Psoas muscle (tissue), 8 donors: ENCODE results near the gene BHLHE23. TPM values are rescaled to one million over a fixed set of nuclear protein-coding genes. Genes with fewer than 3 reads are reported as not detected.

Experiments used
- ATAC-seq, 4 donors: fragments of 200-7000 bp; cut with Tn5 transposase; one replicate each; pipeline ENCODE4 v1.9.1; 2020; ENCODE audit warnings: moderate library complexity in 3 of 4, mild to moderate bottlenecking in 2 of 4
- DNase-seq, 2 donors: peaks; one replicate each; pipeline ENCODE4 v3.0.0-alpha.2; 2020
- H3K27ac ChIP-seq: fragments of 200-600 bp; one replicate; pipeline ENCODE4 v1.8.0; 2022
- H3K27me3 ChIP-seq, 3 donors: fragments of 200-600 bp in 1 of 3; one replicate each; pipeline versions ENCODE4 v1.6.1 to v1.8.0; 2013 to 2022; ENCODE audit warnings: low read length in 2 of 3, mild to moderate bottlenecking in 2 of 3, moderate library complexity in 1 of 3; ENCODE audit not compliant: insufficient read depth in 3 of 3
- H3K36me3 ChIP-seq, 2 donors: fragments of 200-600 bp in 1 of 2; one replicate each; pipeline versions ENCODE4 v1.6.1 to v1.8.0; 2013 to 2022; ENCODE audit warnings: low read depth in 1 of 2, mild to moderate bottlenecking in 1 of 2, moderate library complexity in 1 of 2; ENCODE audit not compliant: insufficient read depth in 1 of 2
- H3K4me1 ChIP-seq: fragments of 200-600 bp; one replicate; pipeline ENCODE4 v1.8.0; 2022
- H3K4me3 ChIP-seq: fragments of 200-600 bp; one replicate; pipeline ENCODE4 v1.8.0; 2022; ENCODE audit warnings: mild to moderate bottlenecking
- H3K9me3 ChIP-seq: fragments of 200-600 bp; one replicate; pipeline ENCODE4 v1.8.0; 2022
- CTCF ChIP-seq: fragments of 200-600 bp; IDR thresholded peaks from one replicate; pipeline ENCODE4 v1.8.0; 2022; ENCODE audit warnings: antibody characterized with exemption
- WGBS, 3 donors: extraction: QIAGEN DNeasy Blood & Tissue Kit; methylation state at CpG; one replicate each; pipeline versions ENCODE4 v1.1.6 to v1.1.7; 2013; 5-methylcytosine and 5-hydroxymethylcytosine counted together
- intact Hi-C, 2 donors: fragments of 100-400 bp; cut with DNase I; formaldehyde crosslinking; loops; one replicate each; pipeline versions ENCODE4 v1.11.0 to v1.14.2; 2022
- polyA plus RNA-seq, 3 donors: library from polyadenylated mRNA; stranded (reverse); fragments of 200-250 nt; gene quantifications; one replicate each; pipeline ENCODE4 v1.2.3, GENCODE V29; 2013
- total RNA-seq, 4 donors: library from RNA; stranded (reverse); fragmentation: NEBNext Ultra II Directional in 2 of 4; extraction: Animal tissue kit (Norgen Biotek cat#: 25700) in 2 of 4; gene quantifications; one replicate each; pipeline versions ENCODE4 v1.2.1 to v1.2.4, GENCODE V29; 2021 to 2023
- donor health status: healthy with polysubstance abuse.
- donor health status: DM: no; HTN: no; CAD: no; lungs with moderate emphysema.
- donor health status: Bipolar disorder and iron deficiency.
- donor health status: healthy.
- donor health status: DM: yes; HTN: yes; CAD: no.
- donor health status: DM: no; HTN: no; CAD: no.
- donor health status: DM: no; HTN: no; CAD: no.
- donor health status: DM: yes; HTN: yes; CAD: no.

Gene BHLHE23
- total and polyA plus RNA-seq, 7 donors, result not detected

- TF ChIP-seq CTCF, result no peak
- H3K4me1 ChIP-seq, result no peaks in the 10 kb centered on the region
- peak overlapping the region; percentile 18 for H3K4me3 ChIP-seq
- DNase-seq, result no peak
- peaks cover 6% of the 10 kb centered on the region for H3K9me3 ChIP-seq
- intact Hi-C loops, result loop anchor here (1.0 to 5.0 kb wide), 4 partner anchors 38 to 138 kb away; no protein-coding TSS in a partner anchor
- 9 to 10% (median 10%) methylated on average over 30 of the region's 30 CpGs for WGBS, 3 donors
- H3K36me3 ChIP-seq, result no peaks in the 10 kb centered on the region
- H3K27me3 ChIP-seq, result peaks cover 0 to 99% (median 47%) of the 10 kb centered on the region in 3 donors
- ATAC-seq, result no peak
- H3K27ac ChIP-seq, result no peak overlapping the region
These were observed 3.4 kb upstream of the BHLHE23 start for GRCh38 chr20:63009988-63010769.

- no peaks in the 10 kb centered on the region for H3K4me1 ChIP-seq
- intact Hi-C loops, result loop anchor here (1.0 to 5.0 kb wide), 4 partner anchors 37 to 137 kb away; no protein-coding TSS in a partner anchor
- H3K36me3 ChIP-seq, result no peaks in the 10 kb centered on the region
- ATAC-seq (peak; percentile 87 to 97 (median 88)), DNase-seq (peak; percentile 72 to 87)
- peaks cover 6% of the 10 kb centered on the region for H3K9me3 ChIP-seq
- no peak overlapping the region for H3K27ac ChIP-seq
- H3K27me3 ChIP-seq, result peaks cover 0 to 99% (median 42%) of the 10 kb centered on the region in 3 donors
- peak overlapping the region; percentile 32 for H3K4me3 ChIP-seq
- TF ChIP-seq CTCF, result peak; percentile 93
- 6 to 8% (median 7%) methylated on average over 39 to 54 of the region's 54 CpGs for WGBS, 3 donors
These were observed 2.5 kb upstream of the BHLHE23 start for GRCh38 chr20:63009045-63009961.

- DNase-seq (no peak), ATAC-seq (peak in 3 of 4 donors; percentile 6 to 42 (median 15))
- Histone ChIP-seq H3K27me3 (peaks cover 0 to 99% (median 44%) of the 10 kb centered on the region in 3 donors), H3K9me3 (peaks cover 6% of the 10 kb centered on the region), H3K36me3 (no peaks in the 10 kb centered on the region), H3K4me1 (no peaks in the 10 kb centered on the region), H3K4me3 (peak overlapping the region; percentile 32), H3K27ac (no peak overlapping the region)
- 16 to 23% (median 19%) methylated on average over 20 to 21 of the region's 21 CpGs for WGBS, 3 donors
- TF ChIP-seq CTCF, result no peak
- intact Hi-C loops, result loop anchor here (1.0 to 5.0 kb wide), 4 partner anchors 36 to 136 kb away; no protein-coding TSS in a partner anchor
These were observed 1.8 kb upstream of the BHLHE23 start for GRCh38 chr20:63008541-63009044.

- Histone ChIP-seq H3K9me3 (no peaks in the 10 kb centered on the region), H3K36me3 (no peaks in the 10 kb centered on the region), H3K4me3 (no peak overlapping the region), H3K27ac (no peak overlapping the region), H3K4me1 (no peaks in the 10 kb centered on the region), H3K27me3 (peaks cover 0 to 99% (median 46%) of the 10 kb centered on the region in 3 donors)
- intact Hi-C loops, result loop anchor here (1.0 to 5.0 kb wide), 4 partner anchors 36 to 136 kb away; no protein-coding TSS in a partner anchor
- ATAC-seq, result no peak
- TF ChIP-seq CTCF, result no peak
- no peak for DNase-seq
- WGBS, 3 donors, result 20 to 27% (median 21%) methylated on average over 31 to 46 of the region's 46 CpGs
These were observed 1.1 kb upstream of the BHLHE23 start for GRCh38 chr20:63007646-63008488.
